Measurements from ENCODE around the gene CWC27. TPM values are rescaled to one million over a fixed set of nuclear protein-coding genes. Genes with fewer than 3 reads are reported as not detected.

The CWC27 gene
- polyA plus RNA-seq, 4 donors: 7.0 to 21.3 (median 14.8) TPM

DNA sequence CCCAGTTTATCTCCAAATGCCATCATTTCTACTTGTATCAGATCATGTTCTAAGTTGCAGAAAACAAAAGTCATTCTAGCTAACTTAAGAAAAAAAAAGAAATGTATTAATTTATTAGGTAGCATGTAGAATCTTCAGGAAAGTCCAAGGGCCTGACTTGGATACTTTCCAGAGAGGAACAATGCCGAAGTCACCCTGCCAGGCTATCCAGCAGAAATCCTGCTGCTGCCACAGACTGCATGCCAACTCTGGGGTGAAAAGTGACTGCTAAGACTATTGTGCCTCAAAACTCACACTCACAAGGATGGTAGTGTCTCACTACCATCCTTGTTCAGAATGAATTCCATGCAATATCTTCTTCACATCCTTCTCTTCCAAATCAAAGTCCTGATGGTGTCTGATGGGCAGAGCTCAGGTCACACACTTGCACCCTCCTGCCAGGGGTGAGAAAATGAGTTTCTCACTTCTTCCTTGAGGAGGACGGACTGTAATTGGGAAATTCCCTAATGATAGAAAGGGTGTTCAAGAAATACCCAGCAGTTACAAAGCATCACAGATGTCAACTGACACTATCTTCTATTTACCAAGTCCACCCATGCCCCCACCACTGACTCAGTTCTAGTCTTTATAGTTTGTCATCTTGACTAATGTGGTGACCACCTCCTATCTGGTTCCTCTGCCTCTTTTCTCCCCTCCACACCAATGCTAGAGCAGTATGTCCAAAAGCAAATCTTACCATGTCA is 279.4 kb downstream of the CWC27 start:
- H3K27me3 ChIP-seq (ENCODE audit: control insufficient read depth in 3 of 3, insufficient read depth in 3 of 3, low read length in 3 of 3): no peaks in the 10 kb centered on the region
- DNase-seq: no peak
- H3K36me3 ChIP-seq (ENCODE audit: control insufficient read depth in 3 of 3, insufficient read depth in 2 of 3, low read depth in 1 of 3, low read length in 3 of 3): no peaks in the 10 kb centered on the region
- H3K4me1 ChIP-seq (ENCODE audit: control insufficient read depth in 3 of 3, insufficient read depth in 2 of 3, low read depth in 1 of 3, low read length in 2 of 3): no peaks in the 10 kb centered on the region
- no peak overlapping the region for H3K27ac ChIP-seq (ENCODE audit: low read depth in 1 of 3, low read length in 2 of 3)
- H3K4me3 ChIP-seq (ENCODE audit: low read depth in 1 of 3, low read length in 3 of 3): no peak overlapping the region
- no peak for FAIRE-seq
- WGBS, 3 donors: 43 to 72% (median 49%) methylated on average over 2 of the region's 2 CpGs
- no peaks in the 10 kb centered on the region for H3K9me3 ChIP-seq (ENCODE audit: control insufficient read depth in 2 of 2, insufficient read depth in 1 of 2, low read depth in 1 of 2, low read length in 1 of 2)

DNA sequence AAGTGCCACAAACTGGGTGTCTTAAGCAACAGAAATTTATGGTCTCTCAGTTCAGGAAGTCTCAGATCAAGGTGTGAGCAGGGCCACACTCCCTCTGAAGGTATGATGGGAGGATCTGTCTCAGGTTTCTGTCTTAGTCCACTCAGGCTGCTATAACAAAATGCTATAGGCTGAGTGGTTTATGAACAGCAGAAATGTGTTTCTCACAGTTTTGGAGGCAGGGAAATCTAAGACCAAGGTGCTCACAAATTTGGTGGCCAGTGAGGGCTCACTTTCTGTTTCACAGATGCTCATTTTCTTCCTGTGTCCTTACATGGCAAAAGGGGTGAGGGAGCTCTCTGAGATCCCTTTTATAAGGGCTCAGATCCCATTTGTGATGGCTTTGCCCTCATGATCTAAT is 281.4 kb downstream of the CWC27 start:
- H3K4me1 ChIP-seq (ENCODE audit: control insufficient read depth in 3 of 3, insufficient read depth in 2 of 3, low read depth in 1 of 3, low read length in 2 of 3): no peaks in the 10 kb centered on the region
- H3K36me3 ChIP-seq (ENCODE audit: control insufficient read depth in 3 of 3, insufficient read depth in 2 of 3, low read depth in 1 of 3, low read length in 3 of 3): no peaks in the 10 kb centered on the region
- H3K4me3 ChIP-seq (ENCODE audit: low read depth in 1 of 3, low read length in 3 of 3): no peak overlapping the region
- H3K9me3 ChIP-seq (ENCODE audit: control insufficient read depth in 2 of 2, insufficient read depth in 1 of 2, low read depth in 1 of 2, low read length in 1 of 2): no peaks in the 10 kb centered on the region
- DNase-seq (no peak), FAIRE-seq (no peak)
- no peak overlapping the region for H3K27ac ChIP-seq (ENCODE audit: low read depth in 1 of 3, low read length in 2 of 3)
- H3K27me3 ChIP-seq (ENCODE audit: control insufficient read depth in 3 of 3, insufficient read depth in 3 of 3, low read length in 3 of 3): no peaks in the 10 kb centered on the region

DNA sequence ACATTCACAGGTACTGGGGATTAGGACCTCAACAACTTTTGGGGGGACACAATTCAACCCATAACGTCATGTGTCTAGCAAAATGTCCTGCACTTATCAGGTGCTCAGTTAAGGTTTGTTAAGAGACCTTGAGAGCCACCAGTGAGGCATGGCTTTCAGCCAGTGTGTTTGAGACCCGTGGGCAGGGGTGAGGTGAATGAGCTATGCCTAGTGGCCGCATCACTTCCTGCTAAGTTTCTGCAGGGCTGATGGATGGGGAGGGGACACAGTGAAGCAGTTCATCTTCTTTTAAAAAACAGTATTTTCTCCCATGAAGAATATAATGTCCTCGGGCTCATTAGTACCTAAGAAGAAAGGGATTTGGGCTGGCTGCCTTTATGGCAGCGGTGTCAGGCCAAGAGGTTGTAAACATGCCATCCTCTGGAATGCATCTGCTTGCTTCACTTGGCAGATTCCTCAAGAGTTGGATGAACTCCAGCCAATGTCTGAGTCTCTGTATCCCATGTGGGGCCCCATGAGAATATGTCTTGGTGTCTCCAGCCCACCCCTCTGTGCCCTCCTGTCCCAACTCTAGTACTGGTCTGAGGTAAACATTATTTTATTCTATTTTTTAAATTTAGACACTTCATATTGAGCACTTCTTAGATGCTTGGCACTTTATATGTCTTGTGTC is 282.2 kb downstream of the CWC27 start:
- Histone ChIP-seq H3K4me3 (ENCODE audit: low read depth in 1 of 3, low read length in 3 of 3) (no peak overlapping the region), H3K4me1 (ENCODE audit: control insufficient read depth in 3 of 3, insufficient read depth in 2 of 3, low read depth in 1 of 3, low read length in 2 of 3) (no peaks in the 10 kb centered on the region), H3K9me3 (ENCODE audit: control insufficient read depth in 2 of 2, insufficient read depth in 1 of 2, low read depth in 1 of 2, low read length in 1 of 2) (no peaks in the 10 kb centered on the region), H3K27ac (ENCODE audit: low read depth in 1 of 3, low read length in 2 of 3) (no peak overlapping the region), H3K27me3 (ENCODE audit: control insufficient read depth in 3 of 3, insufficient read depth in 3 of 3, low read length in 3 of 3) (no peaks in the 10 kb centered on the region), H3K36me3 (ENCODE audit: control insufficient read depth in 3 of 3, insufficient read depth in 2 of 3, low read depth in 1 of 3, low read length in 3 of 3) (no peaks in the 10 kb centered on the region)
- WGBS, 3 donors: 69 to 72% (median 69%) methylated on average over 5 of the region's 5 CpGs
- FAIRE-seq: no peak
- DNase-seq: no peak

DNA sequence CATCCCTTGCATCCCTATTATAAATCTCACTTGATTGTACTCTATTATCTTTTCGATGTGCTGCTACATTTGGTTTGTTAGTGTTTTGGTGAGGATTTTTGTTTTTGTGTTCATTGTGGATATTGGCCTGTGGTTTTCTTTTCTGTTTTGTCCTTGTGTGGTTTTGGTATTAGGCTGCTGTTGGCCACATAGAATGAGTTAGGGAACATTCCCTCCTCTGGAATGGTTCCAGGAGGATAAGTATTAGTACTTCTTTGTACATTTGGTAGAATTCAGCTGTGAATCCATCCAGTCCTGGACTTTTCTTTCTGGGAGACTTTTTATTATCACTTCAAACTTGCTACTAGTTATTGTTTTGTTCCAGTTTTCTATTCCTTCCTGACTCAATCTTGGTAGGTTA is 287.2 kb downstream of the CWC27 start:
- Histone ChIP-seq H3K9me3 (ENCODE audit: control insufficient read depth in 2 of 2, insufficient read depth in 1 of 2, low read depth in 1 of 2, low read length in 1 of 2) (no peaks in the 10 kb centered on the region), H3K4me3 (ENCODE audit: low read depth in 1 of 3, low read length in 3 of 3) (no peak overlapping the region), H3K4me1 (ENCODE audit: control insufficient read depth in 3 of 3, insufficient read depth in 2 of 3, low read depth in 1 of 3, low read length in 2 of 3) (no peaks in the 10 kb centered on the region), H3K36me3 (ENCODE audit: control insufficient read depth in 3 of 3, insufficient read depth in 2 of 3, low read depth in 1 of 3, low read length in 3 of 3) (no peaks in the 10 kb centered on the region), H3K27ac (ENCODE audit: low read depth in 1 of 3, low read length in 2 of 3) (no peak overlapping the region), H3K27me3 (ENCODE audit: control insufficient read depth in 3 of 3, insufficient read depth in 3 of 3, low read length in 3 of 3) (no peaks in the 10 kb centered on the region)
- WGBS, 3 donors: 93 to 94% (median 93%) methylated on average over 1 of the region's 1 CpG
- DNase-seq (no peak), FAIRE-seq (no peak)

DNA sequence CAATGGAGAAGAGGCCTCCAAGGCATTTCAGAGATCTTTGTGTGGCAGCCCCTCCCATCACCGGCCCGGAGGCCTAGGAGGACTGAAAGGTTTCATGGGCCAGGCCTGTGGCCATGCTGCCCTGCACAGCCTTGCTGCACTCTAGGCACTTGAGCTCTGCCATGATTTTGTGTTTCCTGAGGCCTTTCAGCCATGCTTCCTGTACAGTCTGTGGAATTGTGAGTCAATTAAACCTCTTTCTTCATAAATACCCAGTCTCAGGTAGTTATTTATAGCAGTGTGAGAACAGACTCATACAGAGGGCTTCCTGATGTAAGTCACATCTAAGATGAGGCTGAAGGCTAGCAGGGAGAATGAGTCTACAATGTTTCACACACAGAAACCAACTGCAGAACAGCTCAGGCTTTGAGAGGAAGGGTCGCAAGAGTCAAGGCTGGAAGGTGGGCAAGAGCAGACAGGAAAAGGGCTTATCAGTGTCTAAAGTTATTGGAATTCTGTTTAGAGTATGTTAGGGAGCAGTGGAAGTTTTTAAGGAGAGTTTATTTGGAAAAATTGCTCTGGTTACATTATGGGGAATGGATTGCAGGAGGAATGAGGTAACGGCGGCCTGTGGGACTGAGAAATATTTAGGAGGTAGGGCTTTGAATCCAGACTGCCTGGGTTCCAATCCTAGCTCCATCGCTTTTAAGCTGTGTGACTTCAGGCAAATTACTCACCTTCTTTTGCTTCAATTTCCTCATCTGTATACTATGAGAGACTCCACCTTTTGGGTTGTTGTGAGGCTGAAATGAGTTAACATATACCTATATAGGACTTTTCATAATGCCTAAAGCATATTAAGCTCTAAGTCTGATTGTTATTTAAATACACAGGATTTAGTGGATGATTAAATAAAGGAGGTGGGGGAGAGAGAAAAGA is 291.2 kb downstream of the CWC27 start:
- Histone ChIP-seq H3K4me1 (ENCODE audit: control insufficient read depth in 3 of 3, insufficient read depth in 2 of 3, low read depth in 1 of 3, low read length in 2 of 3) (no peaks in the 10 kb centered on the region), H3K4me3 (ENCODE audit: low read depth in 1 of 3, low read length in 3 of 3) (no peak overlapping the region), H3K27me3 (ENCODE audit: control insufficient read depth in 3 of 3, insufficient read depth in 3 of 3, low read length in 3 of 3) (no peaks in the 10 kb centered on the region), H3K36me3 (ENCODE audit: control insufficient read depth in 3 of 3, insufficient read depth in 2 of 3, low read depth in 1 of 3, low read length in 3 of 3) (no peaks in the 10 kb centered on the region), H3K9me3 (ENCODE audit: control insufficient read depth in 2 of 2, insufficient read depth in 1 of 2, low read depth in 1 of 2, low read length in 1 of 2) (no peaks in the 10 kb centered on the region), H3K27ac (ENCODE audit: low read depth in 1 of 3, low read length in 2 of 3) (no peak overlapping the region)
- WGBS, 3 donors: 88 to 92% (median 92%) methylated on average over 6 of the region's 6 CpGs
- FAIRE-seq: no peak
- no peak for DNase-seq

DNA sequence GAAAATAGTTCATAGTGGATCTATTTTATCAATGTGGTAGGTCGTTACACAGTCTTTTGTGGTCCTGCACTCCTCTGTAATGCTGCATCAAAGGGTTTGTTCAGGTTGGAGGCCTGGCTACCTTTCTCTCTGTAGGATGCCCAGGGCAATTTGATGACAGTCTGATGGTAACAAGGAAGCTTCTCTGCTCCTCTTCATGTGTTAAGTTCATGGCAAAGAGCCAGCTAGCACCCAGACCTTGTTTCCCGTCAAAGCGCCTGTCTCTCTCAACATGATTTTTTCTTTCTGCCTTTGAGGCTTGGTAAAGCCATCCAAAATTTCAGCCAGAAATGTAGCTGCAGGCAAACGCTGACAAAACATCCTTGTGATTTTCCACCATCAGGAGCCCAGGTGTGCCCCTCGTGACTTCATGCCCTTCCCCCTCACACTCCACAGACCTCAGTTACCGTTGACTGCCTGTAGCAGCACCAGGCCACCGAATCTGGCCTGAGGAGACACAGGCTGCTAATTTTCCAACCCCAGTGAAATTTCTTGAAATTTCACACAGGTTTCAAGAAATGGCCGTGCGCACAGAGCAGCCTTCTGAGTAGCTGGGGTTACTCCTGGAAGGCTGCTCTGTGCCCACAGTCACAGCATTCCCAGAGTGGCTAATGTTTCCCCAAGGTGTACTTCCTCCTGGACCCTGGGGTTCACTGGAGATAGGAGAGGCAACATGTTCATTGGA is 292.7 kb downstream of the CWC27 start:
- Histone ChIP-seq H3K4me3 (ENCODE audit: low read depth in 1 of 3, low read length in 3 of 3) (no peak overlapping the region), H3K4me1 (ENCODE audit: control insufficient read depth in 3 of 3, insufficient read depth in 2 of 3, low read depth in 1 of 3, low read length in 2 of 3) (no peaks in the 10 kb centered on the region), H3K27ac (ENCODE audit: low read depth in 1 of 3, low read length in 2 of 3) (no peak overlapping the region), H3K36me3 (ENCODE audit: control insufficient read depth in 3 of 3, insufficient read depth in 2 of 3, low read depth in 1 of 3, low read length in 3 of 3) (no peaks in the 10 kb centered on the region), H3K9me3 (ENCODE audit: control insufficient read depth in 2 of 2, insufficient read depth in 1 of 2, low read depth in 1 of 2, low read length in 1 of 2) (no peaks in the 10 kb centered on the region), H3K27me3 (ENCODE audit: control insufficient read depth in 3 of 3, insufficient read depth in 3 of 3, low read length in 3 of 3) (no peaks in the 10 kb centered on the region)
- no peak for DNase-seq
- 77 to 82% (median 79%) methylated on average over 9 of the region's 9 CpGs for WGBS, 3 donors
- FAIRE-seq: no peak

DNA sequence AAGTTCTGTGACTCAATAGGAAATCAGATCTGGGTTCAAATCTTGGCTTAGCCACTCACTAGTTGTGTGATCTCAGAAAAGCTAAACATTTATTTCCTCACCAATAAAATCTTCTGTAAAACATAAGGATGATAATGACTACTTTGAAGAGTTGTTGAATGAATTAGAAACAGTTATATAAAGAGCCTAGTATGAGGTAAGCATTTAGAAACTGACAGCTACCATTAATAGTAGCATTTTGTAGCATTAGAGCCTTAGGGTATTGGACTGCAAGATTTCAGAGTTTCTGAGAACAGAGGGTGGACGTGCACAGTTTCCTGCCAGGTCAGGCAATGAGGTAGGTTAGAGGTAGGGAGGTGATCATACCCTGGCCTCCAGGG is 293.2 kb downstream of the CWC27 start:
- no peak overlapping the region for H3K27ac ChIP-seq (ENCODE audit: low read depth in 1 of 3, low read length in 2 of 3)
- WGBS, 3 donors: 73 to 87% (median 82%) methylated on average over 1 of the region's 1 CpG
- FAIRE-seq: no peak

DNA sequence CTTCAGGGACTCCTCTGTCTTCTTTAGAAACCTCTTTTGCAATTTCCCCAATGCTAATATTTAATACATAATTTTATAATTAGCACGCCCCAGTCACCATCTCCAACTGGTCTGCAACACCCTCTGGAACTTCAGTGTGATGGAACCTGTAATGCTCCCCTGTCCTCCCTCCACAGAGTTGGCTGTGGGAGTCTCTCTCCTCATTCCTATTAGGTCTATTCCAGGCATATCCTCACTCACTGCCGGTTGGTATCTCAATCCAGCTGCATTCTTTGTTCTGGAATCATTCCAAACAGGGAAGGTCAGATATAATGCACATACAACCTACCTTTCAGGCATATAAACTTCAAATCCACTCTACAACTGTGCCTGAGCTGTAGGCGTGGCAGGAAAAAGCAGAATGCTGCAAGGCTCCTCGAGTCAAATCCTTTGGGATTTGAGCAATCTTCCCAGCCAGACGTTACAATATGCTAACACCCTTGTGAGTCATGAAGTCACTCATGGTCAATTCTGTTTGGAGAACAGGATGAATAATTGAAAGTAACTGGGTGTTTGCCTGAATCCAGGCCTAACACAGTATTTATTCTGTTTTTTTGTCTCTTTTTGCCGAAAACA is 293.8 kb downstream of the CWC27 start:
- WGBS, 3 donors: 47 to 53% (median 48%) methylated on average over 6 of the region's 6 CpGs
- Histone ChIP-seq H3K36me3 (ENCODE audit: control insufficient read depth in 3 of 3, insufficient read depth in 2 of 3, low read depth in 1 of 3, low read length in 3 of 3) (no peaks in the 10 kb centered on the region), H3K27ac (ENCODE audit: low read depth in 1 of 3, low read length in 2 of 3) (peak overlapping the region in 1 of 3 donors; percentile 3)

More for the DNA sequence above, 293.2 kb downstream of the CWC27 start:
- Histone ChIP-seq H3K27me3 (ENCODE audit: control insufficient read depth in 3 of 3, insufficient read depth in 3 of 3, low read length in 3 of 3) (no peaks in the 10 kb centered on the region), H3K36me3 (ENCODE audit: control insufficient read depth in 3 of 3, insufficient read depth in 2 of 3, low read depth in 1 of 3, low read length in 3 of 3) (no peaks in the 10 kb centered on the region), H3K9me3 (ENCODE audit: control insufficient read depth in 2 of 2, insufficient read depth in 1 of 2, low read depth in 1 of 2, low read length in 1 of 2) (no peaks in the 10 kb centered on the region), H3K4me3 (ENCODE audit: low read depth in 1 of 3, low read length in 3 of 3) (no peak overlapping the region), H3K4me1 (ENCODE audit: control insufficient read depth in 3 of 3, insufficient read depth in 2 of 3, low read depth in 1 of 3, low read length in 2 of 3) (no peaks in the 10 kb centered on the region)
- no peak for DNase-seq

More for the DNA sequence above, 293.8 kb downstream of the CWC27 start:
- DNase-seq (no peak), FAIRE-seq (no peak)
- no peaks in the 10 kb centered on the region for H3K27me3 ChIP-seq (ENCODE audit: control insufficient read depth in 3 of 3, insufficient read depth in 3 of 3, low read length in 3 of 3)
- H3K9me3 ChIP-seq (ENCODE audit: control insufficient read depth in 2 of 2, insufficient read depth in 1 of 2, low read depth in 1 of 2, low read length in 1 of 2): no peaks in the 10 kb centered on the region
- H3K4me3 ChIP-seq (ENCODE audit: low read depth in 1 of 3, low read length in 3 of 3): no peak overlapping the region
- H3K4me1 ChIP-seq (ENCODE audit: control insufficient read depth in 3 of 3, insufficient read depth in 2 of 3, low read depth in 1 of 3, low read length in 2 of 3): no peaks in the 10 kb centered on the region

Data from small intestine (tissue), 7 donors.